Ecto neural progenitor cell (in vitro differentiated cells): ENCODE results near the gene TPI1.
A peak's percentile ranks its signal among the peaks of the same experiment; 100 is the strongest.

ENCODE experiments used
- DNase-seq: peaks from one replicate; pipeline ENCODE4 v3.0.0-alpha.2; 2018; ENCODE audit warnings: low spot score

The TPI1 gene

GRCh38 chr12:6867413-6868210 lies at the start of gene TPI1:
Gene TPI1, plus strand, starts transcription at chr12:6867531. Its CDS starts 36 bp downstream, at chr12:6867567.
- DNase-seq, result peak; percentile 94

- DNase-seq, result no peak
Observed at GRCh38 chr12:6817662-6818157, 49.6 kb upstream of the TPI1 start.

- DNase-seq, result peak; percentile 78
Observed at GRCh38 chr12:6818222-6818621, 49.1 kb upstream of the TPI1 start.

- DNase-seq, result peak; percentile 52
Observed at GRCh38 chr12:6818645-6819044, 48.7 kb upstream of the TPI1 start.

GRCh38 chr12:6819106-6820030 lies 48.0 kb upstream of the TPI1 start:
- DNase-seq, result peak; percentile 58

GRCh38 chr12:6820166-6820565 lies 47.2 kb upstream of the TPI1 start:
- peak; percentile 66 for DNase-seq

- DNase-seq, result peak; percentile 95
Observed at GRCh38 chr12:6821591-6822425, 45.5 kb upstream of the TPI1 start, which contains the start of gene GPR162. Gene GPR162, plus strand, starts transcription at chr12:6821821. Its CDS starts 2,078 bp downstream, at chr12:6823899.

GRCh38 chr12:6822426-6823135 lies 44.8 kb upstream of the TPI1 start:
- DNase-seq, result peak; percentile 46

GRCh38 chr12:6823182-6824084 lies 43.9 kb upstream of the TPI1 start:
- DNase-seq, result peak; percentile 58

- peak; percentile 47 for DNase-seq
Observed at GRCh38 chr12:6824085-6824775, 43.1 kb upstream of the TPI1 start.

GRCh38 chr12:6824901-6825381 lies 42.4 kb upstream of the TPI1 start:
- peak; percentile 56 for DNase-seq

GRCh38 chr12:6825398-6826124 lies 41.8 kb upstream of the TPI1 start:
- DNase-seq, result peak; percentile 97

GRCh38 chr12:6826125-6826733 lies 41.1 kb upstream of the TPI1 start:
- peak; percentile 57 for DNase-seq

- no peak for DNase-seq
Observed at GRCh38 chr12:6826734-6827436, 40.4 kb upstream of the TPI1 start.

- peak; percentile 91 for DNase-seq
Observed at GRCh38 chr12:6827437-6827911, 39.9 kb upstream of the TPI1 start.

GRCh38 chr12:6827982-6828780 lies 39.1 kb upstream of the TPI1 start, which contains the start of gene P3H3:
Gene P3H3, plus strand, starts transcription at chr12:6828407. Its CDS starts 34 bp downstream, at chr12:6828441.
- DNase-seq, result peak; percentile 83
